ENCODE results near the gene GPR183. TPM values are rescaled to one million over a fixed set of nuclear protein-coding genes. Genes with fewer than 3 reads are reported as not detected.

The GPR183 gene
- polyA plus RNA-seq, 1 experiment = 0.31 TPM

GRCh38 chr13:99277629-99278028 is 29.6 kb downstream of the GPR183 start:
- DNase-seq (ENCODE audit: low read depth) = no peak
- ChIA-PET POLR2A (no interaction called here), CTCF (interaction anchor here (1.4 kb wide), 2 partner anchors 8 to 160 kb away, joined by 3 to 4 read pairs; no protein-coding TSS in a partner anchor)
- 0 out of 2 replicates have a peak, but pooled peaks cover under 1% of the 10 kb centered on the region for H3K36me3 ChIP-seq (ENCODE audit: control insufficient read depth, insufficient read depth, low read length)
- TF ChIP-seq, protein P1, sequence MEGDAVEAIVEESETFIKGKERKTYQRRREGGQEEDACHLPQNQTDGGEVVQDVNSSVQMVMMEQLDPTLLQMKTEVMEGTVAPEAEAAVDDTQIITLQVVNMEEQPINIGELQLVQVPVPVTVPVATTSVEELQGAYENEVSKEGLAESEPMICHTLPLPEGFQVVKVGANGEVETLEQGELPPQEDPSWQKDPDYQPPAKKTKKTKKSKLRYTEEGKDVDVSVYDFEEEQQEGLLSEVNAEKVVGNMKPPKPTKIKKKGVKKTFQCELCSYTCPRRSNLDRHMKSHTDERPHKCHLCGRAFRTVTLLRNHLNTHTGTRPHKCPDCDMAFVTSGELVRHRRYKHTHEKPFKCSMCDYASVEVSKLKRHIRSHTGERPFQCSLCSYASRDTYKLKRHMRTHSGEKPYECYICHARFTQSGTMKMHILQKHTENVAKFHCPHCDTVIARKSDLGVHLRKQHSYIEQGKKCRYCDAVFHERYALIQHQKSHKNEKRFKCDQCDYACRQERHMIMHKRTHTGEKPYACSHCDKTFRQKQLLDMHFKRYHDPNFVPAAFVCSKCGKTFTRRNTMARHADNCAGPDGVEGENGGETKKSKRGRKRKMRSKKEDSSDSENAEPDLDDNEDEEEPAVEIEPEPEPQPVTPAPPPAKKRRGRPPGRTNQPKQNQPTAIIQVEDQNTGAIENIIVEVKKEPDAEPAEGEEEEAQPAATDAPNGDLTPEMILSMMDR (IDR thresholded peaks at IDR 0.05; ENCODE audit: insufficient read depth, low read depth, low read length) = no peak
- H3K4me3 ChIP-seq (ENCODE audit: low read depth, low read length) = no peak overlapping the region
- no peaks in the 10 kb centered on the region for H3K27me3 ChIP-seq (ENCODE audit: control insufficient read depth, insufficient read depth, low read length)

- POLR2A ChIA-PET = no interaction called here
- no peak overlapping the region for H3K4me3 ChIP-seq (ENCODE audit: low read depth, low read length)
- CTCF ChIA-PET = interaction anchor here (0.9 to 12.0 kb wide), 2 partner anchors 8 to 160 kb away, joined by 3 to 283 read pairs; no protein-coding TSS in a partner anchor
- no peaks in the 10 kb centered on the region for H3K27me3 ChIP-seq (ENCODE audit: control insufficient read depth, insufficient read depth, low read length)
- 0 out of 2 replicates have a peak, but pooled peaks cover 2% of the 10 kb centered on the region for H3K36me3 ChIP-seq (ENCODE audit: control insufficient read depth, insufficient read depth, low read length)
- TF ChIP-seq, protein P1 (IDR thresholded peaks at IDR 0.05; ENCODE audit: insufficient read depth, low read depth, low read length) = no peak
- DNase-seq (ENCODE audit: low read depth) = no peak
Measured at GRCh38 chr13:99276706-99277105, 30.5 kb downstream of the GPR183 start.

GRCh38 chr13:99275093-99275469 is 32.1 kb downstream of the GPR183 start:
- no peak for DNase-seq (ENCODE audit: low read depth)
- ChIA-PET POLR2A (interaction anchor here (0.7 kb wide), 1 partner anchor 142 kb away, joined by 3 read pairs; no protein-coding TSS in a partner anchor), CTCF (interaction anchor here (0.9 to 12.0 kb wide), 7 partner anchors 9 to 167 kb away, joined by 3 to 283 read pairs (median 4); partner anchors contain the start of gene UBAC2)
- Histone ChIP-seq H3K4me3 (ENCODE audit: low read depth, low read length) (no peak overlapping the region), H3K36me3 (ENCODE audit: control insufficient read depth, insufficient read depth, low read length) (0 out of 2 replicates have a peak, but pooled peaks cover 2% of the 10 kb centered on the region), H3K27me3 (ENCODE audit: control insufficient read depth, insufficient read depth, low read length) (no peaks in the 10 kb centered on the region)
- TF ChIP-seq, protein P1 (IDR thresholded peaks at IDR 0.05; ENCODE audit: insufficient read depth, low read depth, low read length) = no peak

DNA sequence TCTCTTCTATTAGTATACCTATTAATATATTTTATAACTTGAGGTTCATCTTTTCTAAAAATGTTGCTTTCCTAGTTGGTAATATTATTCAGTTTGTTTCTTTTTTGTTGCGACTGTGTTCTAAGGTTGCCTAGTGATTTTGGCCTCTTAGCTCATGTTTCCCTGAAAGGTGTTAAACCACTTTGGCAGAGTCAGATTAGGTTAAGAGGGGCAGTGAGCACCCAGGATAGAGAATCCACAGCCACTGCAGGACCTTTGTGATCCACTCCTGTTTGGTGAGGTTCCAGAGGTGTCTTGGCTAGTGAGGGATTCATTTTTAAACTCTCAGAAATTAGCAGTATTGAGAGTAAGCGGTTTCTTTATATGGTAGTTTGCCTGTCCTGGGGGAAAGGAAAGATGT is 34.1 kb downstream of the GPR183 start:
- TF ChIP-seq, protein P1 (IDR thresholded peaks at IDR 0.05; ENCODE audit: insufficient read depth, low read depth, low read length) = no peak
- ChIA-PET POLR2A (no interaction called here), CTCF (interaction anchor here (12.0 kb wide), 1 partner anchor 164 kb away, joined by 283 read pairs; no protein-coding TSS in a partner anchor)
- no peak for DNase-seq (ENCODE audit: low read depth)
- 0 out of 2 replicates have a peak, but pooled peaks cover 2% of the 10 kb centered on the region for H3K36me3 ChIP-seq (ENCODE audit: control insufficient read depth, insufficient read depth, low read length)
- H3K27me3 ChIP-seq (ENCODE audit: control insufficient read depth, insufficient read depth, low read length) = no peaks in the 10 kb centered on the region
- H3K4me3 ChIP-seq (ENCODE audit: low read depth, low read length) = no peak overlapping the region

- POLR2A ChIA-PET = no interaction called here
- CTCF ChIA-PET = interaction anchor here (0.6 to 12.0 kb wide), 3 partner anchors 95 to 165 kb away, joined by 3 to 283 read pairs (median 267); no protein-coding TSS in a partner anchor
- TF ChIP-seq, protein P1 (IDR thresholded peaks at IDR 0.05; ENCODE audit: insufficient read depth, low read depth, low read length) = no peak
- H3K36me3 ChIP-seq (ENCODE audit: control insufficient read depth, insufficient read depth, low read length) = 0 out of 2 replicates have a peak, but pooled peaks cover 2% of the 10 kb centered on the region
- H3K27me3 ChIP-seq (ENCODE audit: control insufficient read depth, insufficient read depth, low read length) = no peaks in the 10 kb centered on the region
- H3K4me3 ChIP-seq (ENCODE audit: low read depth, low read length) = no peak overlapping the region
- no peak for DNase-seq (ENCODE audit: low read depth)
Measured at GRCh38 chr13:99272481-99272880, 34.7 kb downstream of the GPR183 start.
